Stomach smooth muscle (tissue), 2 donors: Measurements from ENCODE around the gene YY1.
"Not testable (repeated sequence)": the region's sequence is repeated elsewhere in the genome, so short reads cannot be mapped to it uniquely, and the experiment has no call there.

Experiments
- H3K27ac ChIP-seq: one replicate; pipeline ENCODE4 v1.7.0; 2013; ENCODE audit warnings: mild to moderate bottlenecking, low read length, inconsistent platforms
- H3K27me3 ChIP-seq, 2 donors: one replicate each; pipeline ENCODE4 v1.7.0; 2013; ENCODE audit warnings: low read length in 2 of 2; ENCODE audit not compliant: insufficient read depth in 2 of 2, control insufficient read depth in 1 of 2
- H3K36me3 ChIP-seq, 2 donors: one replicate each; pipeline ENCODE4 v1.7.0; 2013; ENCODE audit warnings: low read length in 2 of 2; ENCODE audit not compliant: control insufficient read depth in 2 of 2, insufficient read depth in 2 of 2
- H3K4me1 ChIP-seq: one replicate; pipeline ENCODE4 v1.7.0; 2013; ENCODE audit warnings: low read length; ENCODE audit not compliant: control insufficient read depth, insufficient read depth
- H3K4me3 ChIP-seq, 2 donors: one replicate each; pipeline ENCODE4 v1.7.0; 2013; ENCODE audit warnings: low read length in 2 of 2
- H3K9ac ChIP-seq, 2 donors: one replicate each; pipeline ENCODE4 v1.7.0; 2013; ENCODE audit warnings: low read length in 2 of 2, mild to moderate bottlenecking in 1 of 2
- H3K9me3 ChIP-seq, 2 donors: one replicate each; pipeline ENCODE4 v1.7.0; 2013; ENCODE audit warnings: low read length in 2 of 2; ENCODE audit not compliant: control insufficient read depth in 2 of 2
- donor health status: healthy.
- donor health status: Pancreatic carcinoma.

Gene YY1

DNA sequence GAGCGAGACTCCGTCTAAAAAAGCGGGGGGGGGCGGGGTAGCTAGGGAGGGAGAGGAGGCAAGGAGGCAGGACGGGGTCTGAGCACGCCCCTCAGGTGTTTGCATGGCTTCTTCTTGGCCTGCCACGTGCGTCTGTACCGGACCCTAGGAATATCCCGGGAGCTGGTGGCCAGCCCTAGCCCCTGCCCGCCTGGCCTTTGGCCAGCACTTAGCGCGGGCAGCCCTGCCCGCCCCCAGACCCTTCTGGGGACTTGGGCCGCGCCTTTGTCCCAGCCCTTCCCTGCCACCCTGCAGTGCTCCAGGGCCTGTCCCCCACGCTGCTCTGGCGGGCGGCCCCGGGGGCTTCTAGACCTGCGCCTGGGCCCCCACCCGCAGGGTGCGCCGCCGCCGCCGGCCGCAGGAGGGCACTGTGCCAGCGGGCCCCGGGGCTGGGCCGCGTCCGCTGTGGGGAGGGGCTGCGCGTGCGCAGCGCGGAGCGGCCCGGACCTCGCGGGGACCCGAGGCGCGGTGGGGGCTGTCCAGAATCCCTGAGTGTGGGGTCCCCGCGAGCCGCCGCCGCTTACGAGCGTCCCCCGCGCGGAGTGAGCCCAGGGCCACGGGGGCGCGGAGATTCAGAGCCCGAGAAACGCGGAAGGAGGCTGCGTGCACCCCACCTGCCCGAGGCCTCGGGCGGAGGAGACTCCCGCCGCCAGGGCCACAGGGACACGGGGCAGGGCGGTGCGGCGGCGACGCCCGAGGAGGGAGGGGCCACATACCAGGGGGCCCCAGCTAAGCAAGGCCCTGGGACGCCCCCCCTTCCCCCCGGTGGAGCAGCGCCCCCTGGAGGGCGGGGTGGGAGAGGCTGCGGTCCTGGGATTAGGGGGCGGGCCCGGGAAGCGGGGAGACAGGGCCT lies 46.3 kb downstream of the YY1 start:
- H3K27me3 ChIP-seq = no peaks in the 10 kb centered on the region
- no peaks in the 10 kb centered on the region for H3K9me3 ChIP-seq
- peak overlapping the region; percentile 55 for H3K27ac ChIP-seq
- peaks cover 18% of the 10 kb centered on the region for H3K4me1 ChIP-seq
- H3K9ac ChIP-seq = peak overlapping the region; percentile 70 to 73
- peak overlapping the region; percentile 67 to 77 for H3K4me3 ChIP-seq
- H3K36me3 ChIP-seq = peaks cover 0 to 4% of the 10 kb centered on the region in 2 donors

DNA sequence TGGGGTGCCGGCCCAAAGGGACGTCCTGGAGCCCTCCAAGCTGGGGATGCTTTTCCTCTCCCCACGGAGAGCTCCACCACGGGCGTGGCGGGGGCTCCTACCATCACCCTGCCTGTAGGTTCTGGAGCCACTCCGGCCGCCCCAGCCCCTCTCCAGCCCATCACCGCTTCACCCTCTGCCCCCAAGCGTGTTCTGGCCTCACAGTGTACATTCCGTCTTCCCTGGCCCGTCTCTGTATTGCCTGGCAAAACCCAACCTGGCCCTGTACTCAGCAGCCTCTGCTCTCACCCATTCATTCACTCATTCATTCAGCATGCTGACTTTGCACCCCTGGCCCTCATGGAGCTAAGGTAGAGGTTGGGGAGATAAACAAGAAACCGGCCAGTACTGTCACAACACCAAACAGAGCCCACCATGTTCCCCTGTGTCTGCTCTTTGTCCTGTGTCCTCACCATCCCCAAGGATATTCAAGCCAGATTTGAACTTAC lies 47.0 kb downstream of the YY1 start:
- H3K27me3 ChIP-seq = no peaks in the 10 kb centered on the region
- peak overlapping the region; percentile 67 to 77 for H3K4me3 ChIP-seq
- no peaks in the 10 kb centered on the region for H3K9me3 ChIP-seq
- peaks cover 20% of the 10 kb centered on the region for H3K4me1 ChIP-seq
- H3K9ac ChIP-seq = peak overlapping the region; percentile 70 to 73
- no peak overlapping the region for H3K27ac ChIP-seq
- H3K36me3 ChIP-seq = peaks cover 0 to 4% of the 10 kb centered on the region in 2 donors

DNA sequence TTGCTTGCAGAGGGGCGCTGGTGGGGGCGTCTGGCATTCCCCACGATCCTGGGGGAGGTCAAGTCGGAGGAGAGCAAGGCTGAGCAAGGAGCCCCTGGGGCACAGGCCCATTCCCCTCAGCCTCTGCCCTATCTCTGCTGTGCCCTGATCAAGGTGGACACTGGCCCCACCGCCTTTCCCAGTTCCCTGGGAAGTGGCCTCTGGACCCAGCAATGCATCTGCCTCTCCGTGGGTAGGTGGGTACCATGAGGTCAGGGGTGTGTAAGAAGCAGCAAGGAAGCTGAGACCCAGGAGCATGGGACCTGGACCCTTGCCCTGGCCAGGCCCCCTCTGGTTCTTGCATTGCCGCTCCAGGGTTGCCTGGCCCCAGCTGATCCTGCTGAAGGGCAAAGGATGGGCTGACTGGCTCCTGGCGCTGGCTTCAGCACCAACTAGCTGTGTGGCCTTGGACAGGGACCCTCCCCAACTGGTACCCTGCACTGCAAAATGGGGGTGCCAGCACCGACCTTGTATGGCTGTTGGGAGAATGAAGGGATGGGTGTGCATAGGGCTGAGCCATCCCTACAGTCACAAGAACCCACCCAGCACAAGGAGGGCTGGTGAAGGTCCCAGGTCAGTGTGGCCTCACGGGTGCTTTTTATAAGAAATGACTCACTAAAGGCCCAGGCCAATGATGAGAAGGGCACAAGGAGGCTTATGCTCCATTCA lies 47.7 kb downstream of the YY1 start:
- peaks cover 0 to 5% of the 10 kb centered on the region in 2 donors for H3K36me3 ChIP-seq
- no peak overlapping the region for H3K9ac ChIP-seq
- no peaks in the 10 kb centered on the region for H3K9me3 ChIP-seq
- no peak overlapping the region for H3K4me3 ChIP-seq
- no peaks in the 10 kb centered on the region for H3K27me3 ChIP-seq
- H3K4me1 ChIP-seq = peaks cover 21% of the 10 kb centered on the region
- no peak overlapping the region for H3K27ac ChIP-seq

DNA sequence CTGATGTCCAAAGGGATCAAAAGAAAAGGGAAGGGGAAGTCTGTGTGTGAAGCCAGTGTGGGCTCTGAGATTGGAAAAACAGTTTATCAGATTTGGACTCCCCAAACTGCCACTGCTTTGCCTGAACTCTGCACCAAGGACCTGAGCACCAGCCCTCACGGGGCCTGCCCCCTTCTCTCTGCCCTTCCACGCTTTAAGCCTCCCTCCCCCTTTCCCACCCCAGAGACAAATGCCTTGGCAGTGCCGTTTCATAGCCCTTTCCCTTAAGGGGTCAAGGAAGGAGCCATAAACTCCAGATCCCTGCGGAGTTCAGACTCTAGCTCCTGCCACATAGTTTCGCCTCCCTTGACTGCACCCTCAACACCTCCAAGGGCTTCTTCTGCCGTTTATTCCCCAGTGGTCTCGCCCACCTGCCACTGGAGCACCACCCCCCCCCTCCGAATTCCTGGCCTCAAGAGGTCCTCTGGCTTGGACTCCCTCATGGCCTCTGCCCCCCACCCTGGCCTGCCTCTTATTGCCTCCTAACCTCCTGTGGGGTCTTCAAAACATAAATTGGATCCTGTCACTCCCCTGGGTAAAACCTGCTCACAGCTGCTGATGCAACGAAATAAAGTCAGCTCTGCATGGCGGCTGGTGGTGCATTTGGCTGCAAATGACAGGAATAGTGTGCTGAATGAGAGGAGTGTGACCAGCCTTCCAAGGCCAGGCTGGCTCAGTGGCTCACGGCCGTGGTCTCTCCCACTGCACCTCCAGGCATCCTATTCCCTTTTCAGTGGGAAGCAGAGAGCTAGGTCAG lies 48.5 kb downstream of the YY1 start:
- Histone ChIP-seq H3K9me3 (no peaks in the 10 kb centered on the region), H3K36me3 (peaks cover 0 to 8% of the 10 kb centered on the region in 2 donors), H3K4me1 (peaks cover 18% of the 10 kb centered on the region), H3K27me3 (no peaks in the 10 kb centered on the region), H3K4me3 (no peak overlapping the region), H3K9ac (no peak overlapping the region), H3K27ac (no peak overlapping the region)

DNA sequence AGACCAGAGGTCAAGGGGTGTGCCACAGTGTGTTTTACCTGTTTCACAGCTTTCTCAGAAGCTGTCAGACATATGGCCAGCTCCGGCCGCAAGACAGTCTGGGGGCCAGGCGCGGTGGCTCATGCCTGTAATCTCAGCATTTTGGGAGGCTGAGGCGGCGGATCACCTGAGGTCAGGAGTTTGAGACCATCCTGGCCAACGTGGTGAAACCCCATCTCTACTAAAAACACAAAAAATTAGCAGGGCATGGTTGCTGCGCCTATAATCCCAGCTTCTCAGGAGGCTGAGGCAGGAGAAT lies 49.0 kb downstream of the YY1 start:
- not testable (repeated sequence) for H3K9me3 ChIP-seq, H3K27me3 ChIP-seq, H3K4me3 ChIP-seq, H3K27ac ChIP-seq, H3K36me3 ChIP-seq, H3K9ac ChIP-seq
- H3K4me1 ChIP-seq = peaks cover 18% of the 10 kb centered on the region

DNA sequence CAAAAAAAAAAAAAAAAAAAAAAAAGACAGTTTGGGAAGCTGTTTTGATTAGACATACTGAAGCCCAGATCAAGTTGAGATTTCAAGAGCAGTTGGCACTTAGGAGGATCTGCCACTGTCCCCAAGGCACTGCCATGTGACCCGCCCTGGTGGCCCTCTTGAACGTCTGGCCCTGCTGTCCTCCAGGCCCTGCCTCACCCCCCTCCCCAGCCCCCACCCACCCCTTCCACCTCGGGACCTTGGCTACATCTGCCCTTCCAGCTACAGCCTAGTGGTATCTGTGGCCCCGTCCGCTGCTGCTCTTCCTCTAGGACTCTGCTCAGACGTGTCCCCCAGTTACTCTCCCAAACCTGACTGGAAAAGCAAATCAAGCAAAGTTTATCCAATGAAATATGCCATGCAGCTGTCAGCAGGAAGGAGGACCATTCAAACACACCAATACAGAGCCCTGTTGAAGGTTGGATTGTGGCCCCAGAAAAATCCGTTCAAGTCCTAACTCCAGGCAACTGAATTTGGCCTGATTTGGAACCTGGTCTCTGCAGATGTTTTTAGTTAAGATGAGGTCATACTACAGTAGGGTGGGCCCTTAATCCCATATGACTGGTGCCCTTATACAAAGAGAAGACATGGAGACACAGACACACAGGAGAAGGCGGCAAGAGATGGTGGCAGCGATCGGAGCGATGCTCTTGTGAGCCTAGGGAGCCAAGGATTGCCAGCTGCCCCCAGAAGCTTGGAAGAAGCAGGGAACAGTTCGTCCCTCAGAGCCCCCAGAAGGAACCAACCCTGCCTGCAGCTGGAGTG lies 49.6 kb downstream of the YY1 start:
- Histone ChIP-seq H3K27ac (no peak overlapping the region), H3K4me1 (peaks cover 18% of the 10 kb centered on the region), H3K9me3 (no peaks in the 10 kb centered on the region), H3K9ac (no peak overlapping the region), H3K27me3 (no peaks in the 10 kb centered on the region), H3K4me3 (no peak overlapping the region), H3K36me3 (peaks cover 0 to 8% of the 10 kb centered on the region in 2 donors)

DNA sequence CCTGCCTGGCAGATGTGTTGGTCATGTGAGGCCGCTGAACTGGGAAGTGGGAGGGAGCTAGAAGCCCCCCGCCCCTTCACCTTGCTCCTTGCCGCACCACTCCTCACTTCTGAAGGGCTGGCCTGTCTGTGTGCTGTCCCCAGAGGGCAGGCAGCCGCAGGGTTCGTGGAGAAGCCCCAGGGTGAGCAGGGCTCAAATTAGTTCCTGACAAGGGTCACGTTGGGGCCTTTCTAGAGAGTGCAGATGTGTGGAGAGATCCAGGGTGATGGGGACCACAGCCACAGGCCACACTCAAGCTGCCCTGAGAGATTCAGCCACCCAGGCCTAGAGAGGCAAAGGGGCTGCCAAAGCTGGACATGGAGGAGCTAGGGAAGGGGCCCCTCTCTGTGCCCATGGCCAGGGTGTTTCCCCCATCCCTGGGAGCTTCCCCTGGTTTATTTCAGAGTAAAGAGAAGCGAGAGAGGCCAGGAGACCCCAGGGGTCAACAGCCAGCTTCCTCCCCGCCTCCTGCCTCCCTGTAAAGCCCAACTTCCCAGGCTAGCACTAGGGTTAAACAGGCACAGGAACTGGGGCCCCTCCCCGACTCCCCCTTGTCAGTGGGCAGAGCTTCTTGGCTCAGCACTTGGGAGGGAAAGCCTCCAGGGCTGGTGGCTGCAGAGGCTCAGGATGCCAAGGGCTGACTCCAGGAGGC lies 51.1 kb downstream of the YY1 start:
- Histone ChIP-seq H3K27ac (no peak overlapping the region), H3K36me3 (peaks cover 0 to 8% of the 10 kb centered on the region in 2 donors), H3K9ac (no peak overlapping the region), H3K4me1 (peaks cover 24% of the 10 kb centered on the region), H3K4me3 (no peak overlapping the region), H3K9me3 (no peaks in the 10 kb centered on the region), H3K27me3 (no peaks in the 10 kb centered on the region)

DNA sequence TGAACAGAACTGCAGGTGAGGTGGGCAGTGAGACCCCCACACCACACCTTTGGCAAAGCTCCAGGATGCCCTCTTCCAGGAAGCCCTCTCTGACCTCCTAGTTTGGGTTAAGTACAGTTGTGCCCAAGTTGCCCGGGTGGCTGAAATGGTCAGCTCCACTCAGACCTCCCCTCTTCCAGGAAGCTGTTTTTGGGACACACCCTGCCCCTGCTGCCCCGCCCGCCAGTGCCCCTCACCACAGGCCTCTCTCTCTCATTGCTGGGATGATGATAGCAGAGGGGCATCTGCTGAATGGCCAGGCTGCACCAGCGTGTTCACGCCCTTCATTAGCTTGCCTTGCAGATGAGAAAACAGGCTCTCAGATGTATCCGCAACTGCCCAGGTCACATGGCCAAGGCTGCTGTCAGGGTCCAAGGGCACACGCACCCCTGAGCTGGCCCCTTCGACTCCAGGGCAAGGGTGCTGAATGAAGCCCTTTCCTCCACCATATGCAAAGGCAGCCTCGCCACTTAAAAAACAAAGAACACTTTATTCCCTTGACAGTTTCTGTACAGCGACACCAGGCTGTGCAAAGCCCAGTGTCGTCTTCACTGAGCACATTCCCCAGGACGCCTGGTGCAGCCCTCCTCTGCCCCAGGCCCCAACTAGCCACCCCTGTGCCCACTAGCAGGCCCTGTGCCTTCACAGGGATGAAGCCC lies 51.8 kb downstream of the YY1 start:
- Histone ChIP-seq H3K27me3 (no peaks in the 10 kb centered on the region), H3K4me3 (no peak overlapping the region), H3K9me3 (no peaks in the 10 kb centered on the region), H3K4me1 (peaks cover 26% of the 10 kb centered on the region), H3K27ac (no peak overlapping the region), H3K36me3 (peaks cover 0 to 8% of the 10 kb centered on the region in 2 donors), H3K9ac (no peak overlapping the region)

DNA sequence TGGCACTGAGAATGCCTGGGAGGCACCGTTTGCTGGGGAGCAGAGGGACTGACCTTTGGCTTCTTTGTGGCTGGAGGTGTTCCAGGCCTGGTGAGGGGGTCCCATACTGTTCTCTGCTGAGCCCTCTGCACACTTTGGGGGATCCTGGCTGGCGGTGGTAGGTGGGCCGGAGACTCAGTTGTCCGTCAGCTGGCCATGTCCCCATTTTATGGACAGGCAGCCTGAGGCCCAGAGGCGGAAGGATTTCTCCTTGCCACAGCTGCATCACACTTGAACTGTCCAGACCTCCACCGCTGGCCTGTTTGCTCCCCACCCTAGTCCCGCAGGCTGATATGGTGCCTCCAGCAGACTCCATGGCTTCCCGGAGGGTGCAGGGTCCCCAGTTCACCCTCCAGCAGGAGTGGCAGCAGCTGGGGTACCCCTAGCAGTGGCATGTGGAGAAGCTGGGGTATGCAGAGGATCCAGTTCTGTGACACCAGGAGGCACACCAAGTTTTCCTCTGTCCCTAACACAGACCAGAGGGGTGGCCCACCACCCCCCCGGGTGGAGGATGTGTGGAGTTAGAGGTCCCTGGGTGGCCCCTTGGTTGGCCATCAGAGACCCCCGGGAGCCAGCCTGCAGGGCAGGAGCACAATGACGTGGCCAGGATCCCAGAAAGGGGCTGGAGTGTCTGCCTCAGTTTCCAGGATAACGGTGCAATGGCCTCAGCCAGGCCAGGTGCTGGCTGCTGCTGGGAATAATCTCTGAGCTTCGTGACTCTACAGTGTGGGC lies 52.5 kb downstream of the YY1 start:
- Histone ChIP-seq H3K4me3 (no peak overlapping the region), H3K36me3 (peaks cover 0 to 8% of the 10 kb centered on the region in 2 donors), H3K27ac (no peak overlapping the region), H3K9ac (no peak overlapping the region), H3K4me1 (peaks cover 22% of the 10 kb centered on the region), H3K27me3 (no peaks in the 10 kb centered on the region), H3K9me3 (no peaks in the 10 kb centered on the region)
